GM20000 (cell line): ENCODE data around the gene PAIP1.
A peak's percentile ranks its signal among the peaks of the same experiment; 100 is the strongest.
"Not testable (repeated sequence)": the region's sequence is repeated elsewhere in the genome, so short reads cannot be mapped to it uniquely, and the experiment has no call there.

Experiments
- DNase-seq: peaks from one replicate; pipeline ENCODE4 v3.0.0; 2012; ENCODE audit warnings: low spot score
- CTCF ChIP-seq: IDR thresholded peaks from 2 replicates; pipeline ENCODE4 v1.5.1; 2012; ENCODE audit warnings: mild to moderate bottlenecking, control low read depth; ENCODE audit errors: extremely low read depth, missing control alignments

The PAIP1 gene

GRCh38 chr5:43514816-43515677 lies 41.8 kb downstream of the PAIP1 start, which contains the start of gene C5orf34:
Gene C5orf34, minus strand, starts transcription at chr5:43515148. Its CDS starts 5,809 bp downstream, at chr5:43509339.
- TF ChIP-seq CTCF: no peak
- peak; percentile 98 for DNase-seq

GRCh38 chr5:43514471-43514815 lies 42.4 kb downstream of the PAIP1 start:
- TF ChIP-seq CTCF: no peak
- no peak for DNase-seq

- TF ChIP-seq CTCF: no peak
- DNase-seq: no peak
Observed at GRCh38 chr5:43514025-43514424, 42.9 kb downstream of the PAIP1 start.

- not testable (repeated sequence) for DNase-seq
Observed at GRCh38 chr5:43511062-43511461, 45.8 kb downstream of the PAIP1 start.

GRCh38 chr5:43498581-43498980 lies 58.3 kb downstream of the PAIP1 start:
- no peak for DNase-seq
- TF ChIP-seq CTCF: no peak

GRCh38 chr5:43497311-43498104 lies 59.4 kb downstream of the PAIP1 start:
- no peak for TF ChIP-seq CTCF
- DNase-seq: no peak

GRCh38 chr5:43491326-43491725 lies 65.6 kb downstream of the PAIP1 start:
- no peak for DNase-seq
- TF ChIP-seq CTCF: no peak
